Activated effector memory CD4-positive, alpha-beta T cell treated with anti-CD3 and anti-CD28 coated beads, Interleukin-2, amount 50 U/mL, for 16 hours (primary cell): ENCODE data around the gene AEBP1.

Experiments used
- DNase-seq: peaks from one replicate; pipeline ENCODE4 v3.0.0-alpha.2; 2020

Gene AEBP1

GRCh38 chr7:44158096-44158872 lies 54.1 kb downstream of the AEBP1 start:
- DNase-seq: peak; percentile 38

DNA sequence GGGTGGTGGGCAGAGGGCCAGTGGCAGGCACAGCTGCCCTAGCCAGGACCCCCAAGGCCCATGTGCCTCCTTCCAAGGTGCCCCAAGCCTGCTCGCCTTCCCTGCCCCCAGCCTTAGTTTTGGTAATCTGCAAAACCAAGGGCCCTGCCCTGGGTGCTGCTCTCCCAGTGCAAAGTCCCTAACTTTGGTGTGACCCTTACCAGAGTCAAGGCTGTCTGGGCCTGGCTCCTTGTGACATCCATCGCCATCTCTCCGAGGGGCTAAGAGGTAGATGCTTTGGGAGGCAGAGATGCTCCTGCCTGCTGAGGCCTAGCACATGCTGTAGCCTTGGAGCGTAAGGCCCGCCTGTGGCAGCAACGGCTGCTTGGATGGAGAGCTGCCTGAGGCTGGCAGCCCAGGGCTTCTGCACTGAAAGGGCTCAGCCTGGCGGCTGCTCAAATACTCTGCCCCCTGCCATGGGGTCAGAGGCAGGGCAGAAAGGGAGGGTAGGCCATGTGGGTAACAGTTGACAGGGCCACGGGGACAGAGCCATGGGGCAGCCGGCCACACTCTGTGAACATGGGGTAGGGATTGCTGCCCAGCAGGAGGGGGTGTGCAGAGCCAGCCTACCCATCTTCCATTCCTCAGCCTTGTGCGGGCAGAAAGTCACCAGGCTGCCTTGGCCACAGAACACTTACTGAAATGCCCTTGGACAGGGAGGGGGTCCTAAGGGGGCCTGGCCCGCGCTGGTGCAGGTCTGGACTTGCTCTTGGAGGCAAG lies 54.9 kb downstream of the AEBP1 start:
- peak; percentile 58 for DNase-seq

- peak; percentile 30 for DNase-seq
Observed at GRCh38 chr7:44159824-44160630, 55.9 kb downstream of the AEBP1 start.

- peak; percentile 52 for DNase-seq
Observed at GRCh38 chr7:44161371-44161770, 57.2 kb downstream of the AEBP1 start.

GRCh38 chr7:44162179-44162578 lies 58.0 kb downstream of the AEBP1 start:
- DNase-seq: peak; percentile 43

DNA sequence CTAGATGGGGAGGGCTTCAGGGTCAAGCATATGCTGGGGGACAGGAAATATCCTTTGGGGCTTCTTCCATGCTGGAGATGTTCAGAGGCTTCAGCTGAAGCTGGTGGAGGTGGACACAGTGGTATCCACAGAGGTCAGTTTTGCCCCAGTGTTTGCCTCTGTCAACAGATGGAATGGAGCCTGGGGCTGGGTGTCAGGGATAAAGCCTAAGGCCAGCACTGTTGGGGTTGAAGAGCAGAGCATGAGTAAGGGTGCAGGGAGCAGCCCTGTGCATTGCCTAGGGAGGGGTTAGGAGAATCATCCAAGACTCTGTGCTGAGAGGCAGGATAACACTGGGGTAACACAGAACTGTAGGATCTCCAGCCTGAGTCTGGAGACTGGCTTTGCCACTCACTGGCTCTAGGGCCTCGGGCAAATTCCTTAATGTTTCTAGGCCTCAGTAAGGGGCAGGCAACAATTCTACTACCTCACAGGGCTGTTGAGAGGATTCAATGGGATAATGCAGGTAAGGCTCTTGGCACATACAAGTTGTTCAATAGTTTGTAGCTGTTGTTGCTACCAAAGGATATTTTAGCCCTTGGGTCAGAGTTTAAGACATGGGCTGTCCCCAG lies 58.7 kb downstream of the AEBP1 start:
- peak; percentile 6 for DNase-seq

- no peak for DNase-seq
Observed at GRCh38 chr7:44163591-44163990, 59.4 kb downstream of the AEBP1 start.
